Upper lobe of right lung (tissue), 1 donor: ENCODE results near the gene CD109. TPM values are rescaled to one million over a fixed set of nuclear protein-coding genes. Genes with fewer than 3 reads are reported as not detected.

Experiments used
- ATAC-seq: fragments of 200-7000 bp; cut with Tn5 transposase; one replicate; pipeline ENCODE4 v1.9.1; 2020; ENCODE audit warnings: mild to moderate bottlenecking, moderate library complexity
- DNase-seq: peaks from one replicate; pipeline ENCODE4 v3.0.0-alpha.2; 2020
- H3K27ac ChIP-seq: fragments of 200-600 bp; one replicate; pipeline ENCODE4 v1.8.0; 2022
- H3K27me3 ChIP-seq: fragments of 200-600 bp; one replicate; pipeline ENCODE4 v1.8.0; 2022; ENCODE audit warnings: mild to moderate bottlenecking
- H3K36me3 ChIP-seq: fragments of 200-600 bp; one replicate; pipeline ENCODE4 v1.8.0; 2022
- H3K4me1 ChIP-seq: fragments of 200-600 bp; one replicate; pipeline ENCODE4 v1.8.0; 2022
- H3K4me3 ChIP-seq: fragments of 200-600 bp; one replicate; pipeline ENCODE4 v1.8.0; 2022; ENCODE audit warnings: mild to moderate bottlenecking
- H3K9me3 ChIP-seq: fragments of 200-600 bp; one replicate; pipeline ENCODE4 v1.8.0; 2022
- CTCF ChIP-seq: fragments of 200-600 bp; IDR thresholded peaks from one replicate; pipeline ENCODE4 v1.8.0; 2022; ENCODE audit warnings: antibody characterized with exemption
- intact Hi-C: fragments of 100-400 bp; cut with DNase I; formaldehyde crosslinking; loops from one replicate; pipeline ENCODE4 v1.11.0; 2022
- total RNA-seq: library from RNA; stranded (reverse); fragmentation: NEBNext Ultra II Directional; extraction: Animal tissue kit (Norgen Biotek cat#: 25700); gene quantifications from one replicate; pipeline ENCODE4 v1.2.1, GENCODE V29; 2021
- donor health status: DM: no; HTN: yes; CAD: no; lungs with severe emphysema.

Gene CD109
- total RNA-seq, 1 donor from 2014 or later: 22.1 TPM

GRCh38 chr6:73769976-73770375 lies 74.0 kb downstream of the CD109 start:
- H3K36me3 ChIP-seq: no peaks in the 10 kb centered on the region
- TF ChIP-seq CTCF: no peak
- H3K4me3 ChIP-seq: no peak overlapping the region
- intact Hi-C loops: no loop called here
- DNase-seq (no peak), ATAC-seq (no peak)
- no peaks in the 10 kb centered on the region for H3K4me1 ChIP-seq
- H3K27ac ChIP-seq: no peak overlapping the region
- H3K9me3 ChIP-seq: no peaks in the 10 kb centered on the region
- H3K27me3 ChIP-seq: no peaks in the 10 kb centered on the region

- H3K4me1 ChIP-seq: no peaks in the 10 kb centered on the region
- no peaks in the 10 kb centered on the region for H3K9me3 ChIP-seq
- no peak overlapping the region for H3K4me3 ChIP-seq
- no peak overlapping the region for H3K27ac ChIP-seq
- intact Hi-C loops: no loop called here
- no peaks in the 10 kb centered on the region for H3K36me3 ChIP-seq
- no peak for TF ChIP-seq CTCF
- DNase-seq (no peak), ATAC-seq (no peak)
- H3K27me3 ChIP-seq: no peaks in the 10 kb centered on the region
These were observed 78.3 kb downstream of the CD109 start for GRCh38 chr6:73774311-73774774.

- intact Hi-C loops: no loop called here
- no peaks in the 10 kb centered on the region for H3K9me3 ChIP-seq
- DNase-seq: no peak
- ATAC-seq: no peak
- no peak overlapping the region for H3K27ac ChIP-seq
- no peak overlapping the region for H3K4me3 ChIP-seq
- no peaks in the 10 kb centered on the region for H3K36me3 ChIP-seq
- H3K4me1 ChIP-seq: no peaks in the 10 kb centered on the region
- no peak for TF ChIP-seq CTCF
- no peaks in the 10 kb centered on the region for H3K27me3 ChIP-seq
These were observed 83.9 kb downstream of the CD109 start for GRCh38 chr6:73779943-73780342.

- Histone ChIP-seq H3K36me3 (no peaks in the 10 kb centered on the region), H3K4me1 (no peaks in the 10 kb centered on the region), H3K27me3 (no peaks in the 10 kb centered on the region), H3K27ac (no peak overlapping the region), H3K4me3 (no peak overlapping the region), H3K9me3 (no peaks in the 10 kb centered on the region)
- TF ChIP-seq CTCF: no peak
- no peak for DNase-seq
- intact Hi-C loops: no loop called here
- no peak for ATAC-seq
These were observed 86.9 kb downstream of the CD109 start for GRCh38 chr6:73782911-73783310.

GRCh38 chr6:73784726-73785505 lies 88.9 kb downstream of the CD109 start:
- Histone ChIP-seq H3K27ac (no peak overlapping the region), H3K36me3 (no peaks in the 10 kb centered on the region), H3K4me3 (no peak overlapping the region), H3K27me3 (no peaks in the 10 kb centered on the region), H3K9me3 (no peaks in the 10 kb centered on the region), H3K4me1 (no peaks in the 10 kb centered on the region)
- intact Hi-C loops: no loop called here
- no peak for TF ChIP-seq CTCF
- ATAC-seq (no peak), DNase-seq (no peak)
